ENCODE measurements around the gene LHFPL6.

LHFPL6 gene

GRCh38 chr13:39433651-39434050 is 169.3 kb downstream of the LHFPL6 start:
- Histone ChIP-seq H3K27me3 (replicated peaks; ENCODE audit: control insufficient read depth, insufficient read depth, low read length) (no peaks in the 10 kb centered on the region), H3K9ac (ENCODE audit: low read length) (no peak overlapping the region), H3K36me3 (ENCODE audit: control insufficient read depth, insufficient read depth, low read length, severe bottlenecking) (no peaks in the 10 kb centered on the region), H3K4me1 (ENCODE audit: control insufficient read depth, insufficient read depth, low read length) (no peaks in the 10 kb centered on the region), H3K4me3 (ENCODE audit: low read length) (no peak overlapping the region), H3K9me3 (ENCODE audit: control insufficient read depth, low read length) (no peaks in the 10 kb centered on the region)
- DNase-seq (ENCODE audit: low read depth), result no peak

GRCh38 chr13:39432196-39432595 is 170.8 kb downstream of the LHFPL6 start:
- no peaks in the 10 kb centered on the region for H3K27me3 ChIP-seq (replicated peaks; ENCODE audit: control insufficient read depth, insufficient read depth, low read length)
- H3K36me3 ChIP-seq (ENCODE audit: control insufficient read depth, insufficient read depth, low read length, severe bottlenecking), result no peaks in the 10 kb centered on the region
- H3K4me1 ChIP-seq (ENCODE audit: control insufficient read depth, insufficient read depth, low read length), result no peaks in the 10 kb centered on the region
- no peak overlapping the region for H3K9ac ChIP-seq (ENCODE audit: low read length)
- no peak for DNase-seq (ENCODE audit: low read depth)
- no peaks in the 10 kb centered on the region for H3K9me3 ChIP-seq (ENCODE audit: control insufficient read depth, low read length)
- no peak overlapping the region for H3K4me3 ChIP-seq (ENCODE audit: low read length)

- DNase-seq (ENCODE audit: low read depth), result peak; percentile 75
- Histone ChIP-seq H3K4me3 (ENCODE audit: low read length) (no peak overlapping the region), H3K9me3 (ENCODE audit: control insufficient read depth, low read length) (no peaks in the 10 kb centered on the region), H3K27me3 (replicated peaks; ENCODE audit: control insufficient read depth, insufficient read depth, low read length) (no peaks in the 10 kb centered on the region), H3K9ac (ENCODE audit: low read length) (no peak overlapping the region), H3K4me1 (ENCODE audit: control insufficient read depth, insufficient read depth, low read length) (no peaks in the 10 kb centered on the region), H3K36me3 (ENCODE audit: control insufficient read depth, insufficient read depth, low read length, severe bottlenecking) (no peaks in the 10 kb centered on the region)
These were observed 180.0 kb downstream of the LHFPL6 start for GRCh38 chr13:39422845-39423565.

- no peak overlapping the region for H3K9ac ChIP-seq (ENCODE audit: low read length)
- H3K9me3 ChIP-seq (ENCODE audit: control insufficient read depth, low read length), result no peaks in the 10 kb centered on the region
- no peak for DNase-seq (ENCODE audit: low read depth)
- H3K4me1 ChIP-seq (ENCODE audit: control insufficient read depth, insufficient read depth, low read length), result peaks cover 24% of the 10 kb centered on the region
- H3K36me3 ChIP-seq (ENCODE audit: control insufficient read depth, insufficient read depth, low read length, severe bottlenecking), result no peaks in the 10 kb centered on the region
- no peaks in the 10 kb centered on the region for H3K27me3 ChIP-seq (replicated peaks; ENCODE audit: control insufficient read depth, insufficient read depth, low read length)
- H3K4me3 ChIP-seq (ENCODE audit: low read length), result no peak overlapping the region
These were observed 183.1 kb downstream of the LHFPL6 start for GRCh38 chr13:39419876-39420275.

- Histone ChIP-seq H3K4me1 (ENCODE audit: control insufficient read depth, insufficient read depth, low read length) (peaks cover 32% of the 10 kb centered on the region), H3K9me3 (ENCODE audit: control insufficient read depth, low read length) (no peaks in the 10 kb centered on the region), H3K4me3 (ENCODE audit: low read length) (no peak overlapping the region), H3K9ac (ENCODE audit: low read length) (no peak overlapping the region), H3K36me3 (ENCODE audit: control insufficient read depth, insufficient read depth, low read length, severe bottlenecking) (no peaks in the 10 kb centered on the region), H3K27me3 (replicated peaks; ENCODE audit: control insufficient read depth, insufficient read depth, low read length) (no peaks in the 10 kb centered on the region)
- DNase-seq (ENCODE audit: low read depth), result no peak
These were observed 183.9 kb downstream of the LHFPL6 start for GRCh38 chr13:39419068-39419467.

GRCh38 chr13:39418424-39418823 is 184.6 kb downstream of the LHFPL6 start:
- H3K36me3 ChIP-seq (ENCODE audit: control insufficient read depth, insufficient read depth, low read length, severe bottlenecking), result no peaks in the 10 kb centered on the region
- no peak overlapping the region for H3K4me3 ChIP-seq (ENCODE audit: low read length)

GRCh38 chr13:39417643-39418042 is 185.3 kb downstream of the LHFPL6 start:
- peak; percentile 78 for DNase-seq (ENCODE audit: low read depth)
- Histone ChIP-seq H3K4me3 (ENCODE audit: low read length) (peak overlapping the region; percentile 62), H3K9me3 (ENCODE audit: control insufficient read depth, low read length) (no peaks in the 10 kb centered on the region), H3K9ac (ENCODE audit: low read length) (no peak overlapping the region), H3K27me3 (replicated peaks; ENCODE audit: control insufficient read depth, insufficient read depth, low read length) (no peaks in the 10 kb centered on the region), H3K4me1 (ENCODE audit: control insufficient read depth, insufficient read depth, low read length) (peaks cover 36% of the 10 kb centered on the region), H3K36me3 (ENCODE audit: control insufficient read depth, insufficient read depth, low read length, severe bottlenecking) (no peaks in the 10 kb centered on the region)

More at GRCh38 chr13:39418424-39418823, 184.6 kb downstream of the LHFPL6 start:
- peaks cover 36% of the 10 kb centered on the region for H3K4me1 ChIP-seq (ENCODE audit: control insufficient read depth, insufficient read depth, low read length)
- no peak for DNase-seq (ENCODE audit: low read depth)
- H3K9ac ChIP-seq (ENCODE audit: low read length), result no peak overlapping the region
- no peaks in the 10 kb centered on the region for H3K27me3 ChIP-seq (replicated peaks; ENCODE audit: control insufficient read depth, insufficient read depth, low read length)
- H3K9me3 ChIP-seq (ENCODE audit: control insufficient read depth, low read length), result no peaks in the 10 kb centered on the region

- Histone ChIP-seq H3K9ac (ENCODE audit: low read length) (no peak overlapping the region), H3K27me3 (replicated peaks; ENCODE audit: control insufficient read depth, insufficient read depth, low read length) (no peaks in the 10 kb centered on the region), H3K9me3 (ENCODE audit: control insufficient read depth, low read length) (no peaks in the 10 kb centered on the region), H3K4me3 (ENCODE audit: low read length) (peak overlapping the region; percentile 62), H3K36me3 (ENCODE audit: control insufficient read depth, insufficient read depth, low read length, severe bottlenecking) (no peaks in the 10 kb centered on the region), H3K4me1 (ENCODE audit: control insufficient read depth, insufficient read depth, low read length) (peaks cover 36% of the 10 kb centered on the region)
- peak; percentile 51 for DNase-seq (ENCODE audit: low read depth)
These were observed 185.9 kb downstream of the LHFPL6 start for GRCh38 chr13:39417131-39417530.

- Histone ChIP-seq H3K4me3 (ENCODE audit: low read length) (peak overlapping the region; percentile 48), H3K36me3 (ENCODE audit: control insufficient read depth, insufficient read depth, low read length, severe bottlenecking) (no peaks in the 10 kb centered on the region), H3K4me1 (ENCODE audit: control insufficient read depth, insufficient read depth, low read length) (peaks cover 48% of the 10 kb centered on the region), H3K9ac (ENCODE audit: low read length) (peak overlapping the region; percentile 64), H3K27me3 (replicated peaks; ENCODE audit: control insufficient read depth, insufficient read depth, low read length) (no peaks in the 10 kb centered on the region), H3K9me3 (ENCODE audit: control insufficient read depth, low read length) (no peaks in the 10 kb centered on the region)
- peak; percentile 30 for DNase-seq (ENCODE audit: low read depth)
These were observed 187.8 kb downstream of the LHFPL6 start for GRCh38 chr13:39415008-39415802.

GRCh38 chr13:39414339-39414738 is 188.7 kb downstream of the LHFPL6 start:
- no peaks in the 10 kb centered on the region for H3K27me3 ChIP-seq (replicated peaks; ENCODE audit: control insufficient read depth, insufficient read depth, low read length)
- H3K36me3 ChIP-seq (ENCODE audit: control insufficient read depth, insufficient read depth, low read length, severe bottlenecking), result no peaks in the 10 kb centered on the region
- peak overlapping the region; percentile 48 for H3K4me3 ChIP-seq (ENCODE audit: low read length)
- DNase-seq (ENCODE audit: low read depth), result no peak
- no peaks in the 10 kb centered on the region for H3K9me3 ChIP-seq (ENCODE audit: control insufficient read depth, low read length)
- peak overlapping the region; percentile 64 for H3K9ac ChIP-seq (ENCODE audit: low read length)
- peaks cover 57% of the 10 kb centered on the region for H3K4me1 ChIP-seq (ENCODE audit: control insufficient read depth, insufficient read depth, low read length)

- no peak for DNase-seq (ENCODE audit: low read depth)
- Histone ChIP-seq H3K36me3 (ENCODE audit: control insufficient read depth, insufficient read depth, low read length, severe bottlenecking) (no peaks in the 10 kb centered on the region), H3K4me3 (ENCODE audit: low read length) (no peak overlapping the region), H3K4me1 (ENCODE audit: control insufficient read depth, insufficient read depth, low read length) (peaks cover 52% of the 10 kb centered on the region), H3K9me3 (ENCODE audit: control insufficient read depth, low read length) (no peaks in the 10 kb centered on the region), H3K27me3 (replicated peaks; ENCODE audit: control insufficient read depth, insufficient read depth, low read length) (no peaks in the 10 kb centered on the region), H3K9ac (ENCODE audit: low read length) (no peak overlapping the region)
These were observed 191.5 kb downstream of the LHFPL6 start for GRCh38 chr13:39411511-39411910.
